Fibroblast of mammary gland (primary cell): ENCODE data around the gene PACS2.
"Not testable (repeated sequence)": the region's sequence is repeated elsewhere in the genome, so short reads cannot be mapped to it uniquely, and the experiment has no call there.

Experiments used
- DNase-seq: peaks from one replicate; pipeline ENCODE4 v3.0.0-alpha.2; 2010; ENCODE audit warnings: low read depth
- H3K4me3 ChIP-seq: 2 replicates; pipeline ENCODE4 v1.5.1; 2011; ENCODE audit warnings: low read depth, mild to moderate bottlenecking, low read length, moderate library complexity; ENCODE audit not compliant: control insufficient read depth
- TF ChIP-seq, protein P1 (sequence below): conservative IDR thresholded peaks from 2 replicates; pipeline ENCODE4 v1.5.1; 2011; ENCODE audit warnings: low read depth, low read length, inconsistent platforms; ENCODE audit not compliant: control insufficient read depth, insufficient read depth

Gene PACS2

DNA sequence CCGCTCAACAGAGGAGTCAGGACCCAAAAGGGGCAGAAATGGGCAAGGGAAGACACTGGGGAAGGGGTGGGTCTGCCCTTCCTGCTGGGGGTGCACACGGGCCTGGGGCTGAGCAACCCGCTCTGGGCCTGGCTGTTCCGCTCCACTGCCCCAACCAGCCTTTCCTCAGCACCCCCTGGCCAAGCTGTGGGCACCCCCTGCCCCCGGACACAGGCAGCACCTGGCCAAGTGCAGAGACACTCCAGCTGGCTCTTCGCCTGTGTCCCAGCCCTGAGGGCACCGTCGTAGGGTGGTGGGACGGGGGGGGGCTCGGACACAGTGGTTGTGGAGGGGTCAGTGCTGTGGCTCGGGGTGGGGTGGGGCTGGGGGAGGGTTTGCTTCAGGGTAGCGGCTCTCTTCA is 10.3 kb downstream of the PACS2 start:
- no peak overlapping the region for H3K4me3 ChIP-seq
- TF ChIP-seq, protein P1, sequence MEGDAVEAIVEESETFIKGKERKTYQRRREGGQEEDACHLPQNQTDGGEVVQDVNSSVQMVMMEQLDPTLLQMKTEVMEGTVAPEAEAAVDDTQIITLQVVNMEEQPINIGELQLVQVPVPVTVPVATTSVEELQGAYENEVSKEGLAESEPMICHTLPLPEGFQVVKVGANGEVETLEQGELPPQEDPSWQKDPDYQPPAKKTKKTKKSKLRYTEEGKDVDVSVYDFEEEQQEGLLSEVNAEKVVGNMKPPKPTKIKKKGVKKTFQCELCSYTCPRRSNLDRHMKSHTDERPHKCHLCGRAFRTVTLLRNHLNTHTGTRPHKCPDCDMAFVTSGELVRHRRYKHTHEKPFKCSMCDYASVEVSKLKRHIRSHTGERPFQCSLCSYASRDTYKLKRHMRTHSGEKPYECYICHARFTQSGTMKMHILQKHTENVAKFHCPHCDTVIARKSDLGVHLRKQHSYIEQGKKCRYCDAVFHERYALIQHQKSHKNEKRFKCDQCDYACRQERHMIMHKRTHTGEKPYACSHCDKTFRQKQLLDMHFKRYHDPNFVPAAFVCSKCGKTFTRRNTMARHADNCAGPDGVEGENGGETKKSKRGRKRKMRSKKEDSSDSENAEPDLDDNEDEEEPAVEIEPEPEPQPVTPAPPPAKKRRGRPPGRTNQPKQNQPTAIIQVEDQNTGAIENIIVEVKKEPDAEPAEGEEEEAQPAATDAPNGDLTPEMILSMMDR = no peak
- DNase-seq = no peak

DNA sequence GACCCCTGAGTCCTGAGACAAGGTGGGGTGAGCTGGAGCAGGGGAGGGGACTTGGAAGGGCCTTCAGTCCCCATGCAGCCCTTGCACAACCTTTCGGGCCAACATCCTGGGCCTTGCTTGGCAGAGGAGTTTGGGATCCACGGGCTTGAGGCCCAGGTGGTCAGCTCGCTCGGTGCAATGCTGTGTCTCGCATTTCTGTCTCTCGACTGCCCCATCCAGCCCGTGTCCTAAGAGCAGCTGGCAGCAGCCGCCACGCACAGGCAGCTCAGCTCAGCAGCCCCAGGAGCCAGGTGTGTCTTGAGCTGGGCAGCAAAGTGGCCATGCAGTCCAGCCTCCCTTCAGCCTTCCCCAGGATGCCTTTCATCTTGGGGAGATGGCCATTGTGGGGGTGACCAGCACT is 10.8 kb downstream of the PACS2 start:
- TF ChIP-seq, protein P1 = no peak
- H3K4me3 ChIP-seq = no peak overlapping the region
- DNase-seq = no peak

DNA sequence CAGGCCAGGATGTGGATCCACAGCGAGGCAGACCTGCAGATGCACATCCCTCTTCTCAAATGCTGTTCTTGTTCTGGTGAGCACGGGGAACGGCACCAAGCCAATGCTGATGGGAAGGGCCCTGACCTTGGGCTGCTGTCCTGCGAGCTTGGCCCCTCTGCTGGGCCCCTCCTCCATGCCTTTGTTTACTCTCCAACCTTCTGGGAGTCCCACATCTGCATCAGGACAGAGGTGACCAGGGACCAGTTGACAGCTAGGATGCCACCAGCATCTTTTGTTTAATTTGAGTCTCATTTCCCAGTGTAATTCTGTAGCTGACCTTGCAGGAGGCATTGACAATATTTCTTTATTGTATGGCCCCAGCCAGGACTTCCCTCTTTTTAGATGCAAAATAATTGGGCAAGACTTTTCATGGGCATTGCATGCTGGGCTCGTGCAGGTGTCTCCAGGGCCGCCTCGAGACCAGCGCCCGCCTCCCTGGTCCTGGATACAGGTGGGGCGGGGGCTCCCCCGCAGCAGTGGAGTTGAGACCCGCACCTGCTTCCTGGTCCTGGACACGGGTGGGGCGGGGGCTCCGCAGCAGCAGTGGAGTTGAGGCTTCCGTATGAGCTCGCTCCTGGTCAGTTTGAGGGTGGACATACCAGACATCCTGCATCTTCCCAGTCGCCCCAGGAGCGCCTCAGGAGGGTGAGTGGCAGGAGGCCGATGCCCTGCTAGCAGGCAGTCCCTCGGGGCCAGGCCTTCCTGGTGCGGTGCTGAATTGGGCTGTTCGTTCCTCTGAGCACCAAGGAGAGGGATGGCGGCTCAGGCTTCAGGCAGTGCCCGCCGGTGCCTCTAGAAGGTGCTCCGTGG is 11.4 kb downstream of the PACS2 start:
- no peak overlapping the region for H3K4me3 ChIP-seq
- TF ChIP-seq, protein P1 = no peak
- DNase-seq = no peak

- DNase-seq = no peak
- TF ChIP-seq, protein P1 = no peak
- H3K4me3 ChIP-seq = no peak overlapping the region
Measured at GRCh38 chr14:105326568-105326867, 12.0 kb downstream of the PACS2 start.

DNA sequence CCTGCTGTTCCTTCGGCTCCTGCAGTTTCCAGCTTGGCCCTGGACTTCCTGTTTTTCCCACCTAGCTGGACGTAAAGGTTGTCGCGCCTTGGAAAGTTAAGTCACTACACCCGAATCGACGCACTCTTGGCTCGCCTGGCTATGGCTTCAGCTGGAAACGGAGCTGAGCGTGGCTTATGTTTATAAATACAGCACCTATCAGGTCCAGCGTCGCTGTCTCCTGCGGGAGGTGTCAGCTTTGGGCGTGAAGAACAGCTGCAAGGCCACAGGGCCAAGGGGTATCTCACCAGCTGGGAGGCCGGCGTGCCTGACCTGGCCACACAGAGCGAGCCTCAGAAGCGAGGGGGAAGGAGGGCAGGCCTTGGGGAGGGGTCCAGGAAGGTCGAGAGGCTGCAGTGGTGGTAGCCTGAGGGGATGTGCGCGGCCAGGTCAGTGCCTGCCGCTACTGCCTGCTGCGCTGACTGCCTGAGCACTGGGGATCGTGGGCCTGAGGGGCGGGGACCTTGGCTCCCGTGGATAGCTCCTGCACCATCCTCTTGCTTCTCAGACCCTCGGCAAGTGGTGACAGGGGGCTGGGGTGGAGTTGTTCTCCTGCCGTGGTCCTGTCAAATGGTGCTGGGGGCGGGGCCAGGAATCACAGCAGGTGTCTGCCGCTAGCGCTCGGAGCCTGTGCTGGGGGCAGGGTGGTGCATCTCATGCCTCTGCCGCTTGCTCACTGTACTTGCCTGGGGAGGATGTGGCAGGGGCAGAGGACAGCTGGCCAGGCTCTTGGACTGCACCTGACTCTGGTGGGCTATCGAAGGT is 12.5 kb downstream of the PACS2 start:
- H3K4me3 ChIP-seq = no peak overlapping the region
- DNase-seq = no peak
- TF ChIP-seq, protein P1 = no peak

DNA sequence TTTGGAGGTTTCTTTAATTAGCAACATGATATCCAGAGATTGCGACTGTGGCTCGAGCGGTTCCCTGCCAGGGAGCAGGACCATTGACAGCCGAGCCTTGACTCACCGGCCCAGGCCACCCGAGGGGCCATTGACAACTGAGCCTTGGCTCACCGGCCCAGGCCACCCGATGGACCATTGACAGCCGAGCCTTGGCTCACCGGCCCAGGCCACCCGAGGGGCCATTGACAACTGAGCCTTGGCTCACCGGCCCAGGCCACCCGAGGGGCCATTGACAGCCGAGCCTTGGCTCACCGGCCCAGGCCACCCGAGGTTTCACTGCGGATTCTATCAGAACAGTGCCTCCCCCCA is 13.1 kb downstream of the PACS2 start:
- not testable (repeated sequence) for DNase-seq, H3K4me3 ChIP-seq

- H3K4me3 ChIP-seq = no peak overlapping the region
- TF ChIP-seq, protein P1 = no peak
- DNase-seq = no peak
Measured at GRCh38 chr14:105328070-105328677, 13.6 kb downstream of the PACS2 start.
